ENCODE results near the gene SYNE1.
"Not testable (repeated sequence)": the region's sequence is repeated elsewhere in the genome, so short reads cannot be mapped to it uniquely, and the experiment has no call there.

SYNE1 gene

GRCh38 chr6:152087096-152087495 is 550.1 kb downstream of the SYNE1 start:
- no peak for DNase-seq

GRCh38 chr6:152086223-152086873 is 550.8 kb downstream of the SYNE1 start:
- DNase-seq, result no peak

DNA sequence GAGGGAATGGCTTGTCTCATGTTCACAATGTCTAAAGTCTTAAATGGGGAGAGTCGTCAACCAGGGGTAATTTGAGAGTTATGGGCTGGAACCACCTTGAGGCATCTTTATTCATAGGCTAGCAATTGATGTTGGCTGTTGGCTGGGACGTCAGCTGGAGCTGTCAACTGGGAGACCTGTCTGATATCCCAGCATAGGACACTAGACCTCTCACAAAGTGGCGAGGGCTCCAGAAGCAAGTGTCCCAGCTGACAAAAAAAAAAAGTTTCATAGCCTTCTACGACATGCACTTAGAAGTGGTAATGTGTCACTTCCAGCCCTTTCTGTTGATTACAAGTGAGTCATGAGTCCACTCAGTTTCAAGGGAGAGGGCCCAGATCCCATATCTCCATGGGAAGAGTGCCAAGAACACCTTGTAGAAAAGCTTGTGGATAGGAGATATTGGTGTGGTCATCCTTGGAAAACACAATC is 551.7 kb downstream of the SYNE1 start:
- no peak for DNase-seq

- no peak for DNase-seq
Measured at GRCh38 chr6:152078804-152079203, 558.4 kb downstream of the SYNE1 start.

DNA sequence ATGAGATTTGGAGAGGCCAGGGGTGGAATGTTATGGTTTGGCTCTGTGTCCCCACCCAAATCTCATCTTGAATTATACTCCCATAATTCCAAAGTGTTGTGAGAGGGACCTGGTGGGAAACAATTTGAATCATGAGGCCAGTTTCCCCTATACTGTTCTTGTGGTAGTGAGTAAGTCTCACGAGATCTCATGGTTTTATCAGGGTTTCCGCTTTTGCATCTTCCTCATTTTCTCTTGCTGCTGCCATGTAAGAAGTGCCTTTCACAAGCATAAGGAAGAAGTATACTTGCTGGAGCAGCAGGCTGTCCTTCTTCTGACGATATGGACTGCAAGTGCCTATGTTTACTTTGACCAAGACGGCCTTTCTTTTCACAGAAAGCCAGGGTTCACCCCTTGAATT is 559.2 kb downstream of the SYNE1 start:
- no peak for DNase-seq

GRCh38 chr6:152076242-152076641 is 560.9 kb downstream of the SYNE1 start:
- DNase-seq, result not testable (repeated sequence)

DNA sequence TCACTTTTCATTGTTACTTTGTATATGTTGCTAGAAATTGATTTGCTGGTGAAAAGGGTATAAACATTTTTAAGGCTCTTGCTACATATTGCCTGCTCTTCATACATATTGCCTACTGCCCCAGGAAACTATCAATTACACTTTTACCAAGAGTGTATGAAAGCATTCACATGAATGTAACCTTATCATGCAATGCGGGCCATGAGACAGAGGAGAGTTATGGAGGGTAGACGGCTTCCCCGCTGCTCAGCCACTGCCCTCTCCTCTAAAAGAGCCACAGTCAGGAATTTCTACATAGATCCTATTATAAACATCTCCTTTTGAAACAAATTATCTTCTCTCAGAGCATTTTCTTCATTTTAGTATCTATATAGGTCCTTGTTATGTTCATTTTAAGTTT is 565.3 kb downstream of the SYNE1 start:
- DNase-seq, result no peak

All from CD4-positive, alpha-beta T cell treated with Interferon gamma for 1 hour (primary cell).